HG03354 (cell line): ENCODE results near the gene CATSPER1.

ENCODE experiments used
- ATAC-seq: cut with Tn5 transposase; IDR thresholded peaks from one replicate; pipeline ENCODE4 v1.9.1; 2021; ENCODE audit warnings: mild to moderate bottlenecking; ENCODE audit not compliant: unreplicated experiment, poor library complexity, severe bottlenecking

Gene CATSPER1

GRCh38 chr11:66006891-66007176 is 19.4 kb downstream of the CATSPER1 start:
- ATAC-seq, result no peak

GRCh38 chr11:66006134-66006890 is 20.0 kb downstream of the CATSPER1 start:
- no peak for ATAC-seq

GRCh38 chr11:66004186-66004585 is 22.1 kb downstream of the CATSPER1 start:
- ATAC-seq, result no peak

- no peak for ATAC-seq
These were observed 23.0 kb downstream of the CATSPER1 start for GRCh38 chr11:66003291-66003690.

GRCh38 chr11:66002648-66003225 is 23.5 kb downstream of the CATSPER1 start:
- peak; percentile 45 for ATAC-seq

GRCh38 chr11:66001942-66002647 is 24.2 kb downstream of the CATSPER1 start, which contains the start of the genes BANF1 and EIF1AD:
TSS of gene BANF1 (plus strand) at chr11:66002503. CDS start at chr11:66003251, 748 bp downstream.
TSS of gene EIF1AD (minus strand) at chr11:66002157. CDS start at chr11:66000389, 1,768 bp downstream.
- peak; percentile 77 for ATAC-seq

GRCh38 chr11:65997286-65997685 is 29.0 kb downstream of the CATSPER1 start:
- ATAC-seq, result no peak

- no peak for ATAC-seq
These were observed 34.2 kb downstream of the CATSPER1 start for GRCh38 chr11:65992056-65992455.

- ATAC-seq, result peak; percentile 98
These were observed 37.3 kb downstream of the CATSPER1 start for GRCh38 chr11:65988791-65989592.

GRCh38 chr11:65987336-65987735 is 38.9 kb downstream of the CATSPER1 start:
- no peak for ATAC-seq

GRCh38 chr11:65983589-65983987 is 42.7 kb downstream of the CATSPER1 start:
- no peak for ATAC-seq

- ATAC-seq, result no peak
These were observed 43.3 kb downstream of the CATSPER1 start for GRCh38 chr11:65982824-65983588.

- no peak for ATAC-seq
These were observed 44.1 kb downstream of the CATSPER1 start for GRCh38 chr11:65981972-65982823.

GRCh38 chr11:65981101-65981740 is 45.1 kb downstream of the CATSPER1 start:
- ATAC-seq, result no peak

GRCh38 chr11:65979261-65979759 is 47.0 kb downstream of the CATSPER1 start:
- ATAC-seq, result no peak

GRCh38 chr11:65978391-65979238 is 47.7 kb downstream of the CATSPER1 start:
- no peak for ATAC-seq
